NCI-H146 treated with DMSO at 0.1 percent for 48 hours (cell line): ENCODE results near the gene ENOSF1.

ENCODE experiments used
- DNase-seq: peaks from one replicate; lab custom pipeline; 2025; ENCODE audit not compliant: unreplicated experiment; lab: John Stamatoyannopoulos, UW

ENOSF1 gene

DNA sequence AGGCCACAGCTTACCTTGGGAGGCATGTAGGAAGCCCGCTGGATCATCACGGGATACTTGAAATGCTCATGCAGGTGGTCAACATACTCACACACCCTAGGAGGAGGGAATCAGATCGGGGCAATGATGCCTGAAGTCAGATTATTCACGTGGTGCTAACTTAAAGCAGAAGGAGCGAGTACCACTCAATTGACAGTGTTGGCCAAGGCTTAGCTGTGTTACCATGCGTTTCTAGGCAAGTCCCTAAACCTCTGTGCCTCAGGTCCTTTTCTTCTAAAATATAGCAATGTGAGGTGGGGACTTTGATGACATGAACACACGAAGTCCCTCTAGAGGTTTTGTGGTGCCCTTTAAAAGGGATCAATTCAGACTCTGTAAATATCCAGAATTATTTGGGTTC is 37.1 kb downstream of the ENOSF1 start:
- DNase-seq = no peak

DNA sequence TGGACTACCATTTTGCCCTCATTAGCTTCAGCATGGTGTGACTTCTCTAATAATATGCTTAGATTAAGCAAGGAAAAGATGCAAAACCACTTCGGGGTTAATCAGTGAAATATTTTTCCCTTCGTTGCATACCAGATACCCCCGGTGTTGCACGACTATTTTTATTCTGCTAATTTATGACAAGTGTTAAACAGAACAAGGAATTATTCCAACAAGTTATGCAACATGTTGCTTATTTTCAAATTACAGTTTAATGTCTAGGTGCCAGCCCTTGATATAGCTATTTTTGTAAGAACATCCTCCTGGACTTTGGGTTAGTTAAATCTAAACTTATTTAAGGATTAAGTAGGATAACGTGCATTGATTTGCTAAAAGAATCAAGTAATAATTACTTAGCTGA is 38.7 kb downstream of the ENOSF1 start:
- DNase-seq = no peak

- DNase-seq = no peak
Measured at GRCh38 chr18:673317-673716, 39.1 kb downstream of the ENOSF1 start.

DNA sequence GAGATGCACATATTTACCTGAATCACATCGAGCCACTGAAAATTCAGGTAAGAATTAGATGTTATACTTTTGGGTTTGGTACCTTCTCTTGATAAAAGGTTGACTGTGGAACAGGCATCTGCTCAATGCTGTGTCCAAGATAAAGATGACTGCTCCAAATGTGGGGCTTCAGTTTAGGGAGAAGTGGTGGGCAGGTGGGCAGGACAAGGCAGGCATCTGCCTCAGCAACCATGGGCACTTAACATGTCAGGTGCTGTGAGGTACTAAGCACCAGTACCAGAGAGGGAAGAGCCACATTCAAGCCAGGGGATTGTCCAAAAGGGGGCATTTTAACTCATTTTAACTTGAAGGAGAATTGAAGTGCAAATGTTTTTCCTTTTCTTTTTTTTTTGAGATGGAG is 41.0 kb downstream of the ENOSF1 start:
- DNase-seq = no peak

DNA sequence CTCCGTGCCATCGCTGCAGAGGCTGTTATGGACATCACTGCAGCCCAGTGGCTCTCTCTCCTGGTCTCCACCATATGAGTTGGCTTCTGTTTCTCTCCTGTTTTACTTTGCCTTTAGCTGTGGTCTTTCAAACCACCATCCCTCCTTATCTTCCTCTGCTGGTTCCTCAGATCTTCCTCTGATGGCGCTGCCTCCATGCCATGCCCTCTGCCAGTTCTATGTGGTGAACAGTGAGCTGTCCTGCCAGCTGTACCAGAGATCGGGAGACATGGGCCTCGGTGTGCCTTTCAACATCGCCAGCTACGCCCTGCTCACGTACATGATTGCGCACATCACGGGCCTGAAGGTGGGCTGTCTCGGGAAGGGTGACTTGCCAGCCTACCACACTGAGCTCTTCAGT is 41.9 kb downstream of the ENOSF1 start:
- no peak for DNase-seq

DNA sequence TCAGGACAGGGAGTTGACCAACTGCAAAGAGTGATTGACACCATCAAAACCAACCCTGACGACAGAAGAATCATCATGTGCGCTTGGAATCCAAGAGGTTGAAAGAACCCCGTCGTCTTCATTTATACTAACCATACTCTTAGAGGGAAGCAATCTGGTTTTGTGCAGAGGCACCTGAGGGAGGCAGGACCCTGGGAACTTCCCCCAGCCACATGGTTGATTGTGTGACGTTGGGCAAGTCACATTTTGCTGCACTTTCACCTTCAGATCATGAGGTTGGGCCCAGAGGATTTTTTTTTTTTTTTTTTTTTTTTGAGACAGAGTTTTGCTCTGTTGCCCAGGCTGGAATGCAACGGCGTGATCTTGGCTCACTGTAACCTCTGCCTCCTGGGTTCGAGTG is 43.4 kb downstream of the ENOSF1 start:
- DNase-seq = no peak

DNA sequence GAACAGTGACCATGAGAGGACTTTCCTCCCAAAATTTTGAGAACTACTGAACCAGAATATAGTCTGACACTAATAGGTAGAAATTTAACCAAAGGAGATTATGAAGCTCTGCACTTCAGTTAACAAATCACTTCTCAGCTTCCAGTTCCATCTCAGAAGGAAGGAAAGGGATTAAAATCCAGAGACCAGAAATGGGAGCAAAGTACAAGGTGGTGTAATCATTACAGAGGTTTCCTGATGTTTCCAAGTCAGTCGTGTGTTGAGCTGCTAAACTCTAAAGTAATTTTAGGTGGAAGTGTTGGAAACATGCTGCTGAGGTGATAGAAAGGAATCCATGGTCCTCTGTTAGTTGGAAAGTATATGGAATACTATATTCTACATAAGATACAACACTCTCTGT is 44.2 kb downstream of the ENOSF1 start:
- no peak for DNase-seq

- DNase-seq = no peak
Measured at GRCh38 chr18:666628-667027, 45.8 kb downstream of the ENOSF1 start.

- no peak for DNase-seq
Measured at GRCh38 chr18:666177-666576, 46.3 kb downstream of the ENOSF1 start.

- no peak for DNase-seq
Measured at GRCh38 chr18:662197-662596, 50.2 kb downstream of the ENOSF1 start.

GRCh38 chr18:659597-659996 is 52.8 kb downstream of the ENOSF1 start:
- no peak for DNase-seq

GRCh38 chr18:658947-659533 is 53.4 kb downstream of the ENOSF1 start:
- no peak for DNase-seq

DNA sequence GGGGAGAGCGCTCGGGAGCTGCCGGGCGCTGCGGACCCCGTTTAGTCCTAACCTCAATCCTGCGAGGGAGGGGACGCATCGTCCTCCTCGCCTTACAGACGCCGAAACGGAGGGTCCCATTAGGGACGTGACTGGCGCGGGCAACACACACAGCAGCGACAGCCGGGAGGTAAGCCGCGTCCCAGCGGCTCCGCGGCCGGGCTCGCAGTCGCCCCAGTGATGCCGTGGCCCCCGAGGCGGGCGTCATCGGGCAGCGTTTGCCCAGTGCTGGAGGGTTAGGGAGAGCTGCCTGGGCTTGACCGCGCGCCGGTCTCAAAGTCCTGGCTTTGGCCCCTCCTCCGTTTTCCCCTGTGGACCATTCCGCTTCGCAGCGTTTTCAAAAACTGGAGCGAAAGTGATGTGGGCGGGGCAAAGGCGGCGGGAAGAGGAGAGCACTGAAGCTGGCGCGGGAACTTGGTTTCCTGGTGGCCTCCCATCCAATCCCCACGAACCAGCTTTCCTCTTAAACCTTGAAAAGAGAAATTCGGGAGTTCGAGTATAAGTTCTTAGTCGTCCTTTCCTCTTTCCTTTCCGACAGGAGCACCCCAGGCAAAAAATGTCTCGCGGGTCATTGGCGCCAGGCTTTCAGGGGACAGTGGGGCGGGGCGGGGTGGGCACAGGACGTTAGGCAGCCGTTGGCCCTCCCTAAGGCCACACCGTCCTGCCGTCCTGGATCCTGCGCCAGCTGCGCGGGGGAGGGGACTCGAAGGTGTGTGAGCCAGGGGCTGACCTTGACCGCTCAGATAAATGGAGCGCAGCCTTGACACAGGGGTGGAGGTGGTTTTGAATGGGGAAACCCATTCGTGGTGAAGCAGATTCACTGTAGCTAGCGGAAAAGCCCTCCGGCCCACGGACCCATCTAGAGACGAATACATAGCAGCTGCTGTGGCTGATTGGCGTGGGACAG is 54.2 kb downstream of the ENOSF1 start:
- peak; percentile 94 for DNase-seq

DNA sequence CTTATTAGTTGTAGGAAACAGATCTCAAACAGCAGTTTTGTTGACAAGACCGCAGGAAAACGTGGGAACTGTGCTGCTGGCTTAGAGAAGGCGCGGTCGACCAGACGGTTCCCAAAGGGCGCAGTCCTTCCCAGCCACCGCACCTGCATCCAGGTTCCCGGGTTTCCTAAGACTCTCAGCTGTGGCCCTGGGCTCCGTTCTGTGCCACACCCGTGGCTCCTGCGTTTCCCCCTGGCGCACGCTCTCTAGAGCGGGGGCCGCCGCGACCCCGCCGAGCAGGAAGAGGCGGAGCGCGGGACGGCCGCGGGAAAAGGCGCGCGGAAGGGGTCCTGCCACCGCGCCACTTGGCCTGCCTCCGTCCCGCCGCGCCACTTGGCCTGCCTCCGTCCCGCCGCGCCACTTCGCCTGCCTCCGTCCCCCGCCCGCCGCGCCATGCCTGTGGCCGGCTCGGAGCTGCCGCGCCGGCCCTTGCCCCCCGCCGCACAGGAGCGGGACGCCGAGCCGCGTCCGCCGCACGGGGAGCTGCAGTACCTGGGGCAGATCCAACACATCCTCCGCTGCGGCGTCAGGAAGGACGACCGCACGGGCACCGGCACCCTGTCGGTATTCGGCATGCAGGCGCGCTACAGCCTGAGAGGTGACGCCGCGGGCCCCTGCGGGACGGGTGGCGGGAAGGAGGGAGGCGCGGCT is 55.0 kb downstream of the ENOSF1 start, which contains the start of gene TYMS:
TSS of gene TYMS (plus strand) at position 343 of the 690 bp plus-strand sequence. CDS start at position 433, 90 bp downstream.
- DNase-seq = peak; percentile 90

- DNase-seq = no peak
Measured at GRCh38 chr18:655445-655844, 57.0 kb downstream of the ENOSF1 start.

- DNase-seq = no peak
Measured at GRCh38 chr18:654601-655000, 57.8 kb downstream of the ENOSF1 start.

GRCh38 chr18:653512-653911 is 58.9 kb downstream of the ENOSF1 start:
- DNase-seq = peak; percentile 36

GRCh38 chr18:652131-652530 is 60.3 kb downstream of the ENOSF1 start:
- DNase-seq = no peak

DNA sequence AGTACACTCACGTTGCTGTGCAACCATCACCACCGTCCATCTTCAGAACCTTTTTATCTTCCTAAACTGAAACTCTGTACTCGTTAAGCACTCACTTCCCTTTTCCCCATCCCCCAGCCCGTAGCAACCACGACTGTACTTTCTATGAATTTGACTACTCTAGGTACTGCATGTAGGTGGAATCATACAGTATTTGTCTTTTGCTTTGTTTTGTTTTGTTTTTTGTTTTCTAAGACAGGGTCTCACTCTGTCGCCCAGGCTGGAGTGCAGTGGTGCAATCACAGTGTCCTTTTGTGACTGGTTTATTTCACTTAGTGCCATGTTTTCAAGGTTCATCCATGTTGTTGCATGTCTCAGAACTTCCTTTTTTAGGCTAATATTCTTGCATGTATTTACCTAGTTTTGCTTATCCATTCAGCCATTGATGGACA is 62.0 kb downstream of the ENOSF1 start:
- no peak for DNase-seq

GRCh38 chr18:649341-649740 is 63.1 kb downstream of the ENOSF1 start:
- DNase-seq = no peak

DNA sequence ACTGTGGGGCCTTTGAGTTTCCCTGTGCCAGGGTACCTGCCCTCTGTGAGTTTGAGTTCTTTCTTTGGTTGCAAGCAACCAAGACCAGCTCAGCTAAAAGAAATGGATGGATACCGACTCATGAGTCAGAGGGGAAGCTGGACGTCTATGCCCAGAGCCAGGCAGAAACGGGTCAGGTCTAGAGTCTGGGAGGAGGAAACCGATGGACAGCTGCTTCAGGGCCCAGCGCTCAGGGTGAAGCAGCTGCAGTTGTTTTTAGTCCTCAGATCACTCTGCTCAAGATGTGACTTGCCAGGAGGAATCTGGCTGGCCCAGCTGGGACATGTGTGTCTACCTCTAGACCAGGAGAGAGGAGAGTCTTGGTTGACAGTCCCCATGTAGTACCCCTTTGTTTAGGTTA is 65.1 kb downstream of the ENOSF1 start:
- DNase-seq = no peak
